Stimulated activated CD8-positive, alpha-beta memory T cell treated with anti-CD3 and anti-CD28 coated beads, Interleukin-7, amount 100 ng/mL, for 24 hours (primary cell): ENCODE results near the gene FLNB.
"Not testable (repeated sequence)": the region's sequence is repeated elsewhere in the genome, so short reads cannot be mapped to it uniquely, and the experiment has no call there.

Source experiments
- DNase-seq: peaks from one replicate; pipeline ENCODE4 v3.0.0-alpha.2; 2020; ENCODE audit warnings: low read depth

Gene FLNB

DNA sequence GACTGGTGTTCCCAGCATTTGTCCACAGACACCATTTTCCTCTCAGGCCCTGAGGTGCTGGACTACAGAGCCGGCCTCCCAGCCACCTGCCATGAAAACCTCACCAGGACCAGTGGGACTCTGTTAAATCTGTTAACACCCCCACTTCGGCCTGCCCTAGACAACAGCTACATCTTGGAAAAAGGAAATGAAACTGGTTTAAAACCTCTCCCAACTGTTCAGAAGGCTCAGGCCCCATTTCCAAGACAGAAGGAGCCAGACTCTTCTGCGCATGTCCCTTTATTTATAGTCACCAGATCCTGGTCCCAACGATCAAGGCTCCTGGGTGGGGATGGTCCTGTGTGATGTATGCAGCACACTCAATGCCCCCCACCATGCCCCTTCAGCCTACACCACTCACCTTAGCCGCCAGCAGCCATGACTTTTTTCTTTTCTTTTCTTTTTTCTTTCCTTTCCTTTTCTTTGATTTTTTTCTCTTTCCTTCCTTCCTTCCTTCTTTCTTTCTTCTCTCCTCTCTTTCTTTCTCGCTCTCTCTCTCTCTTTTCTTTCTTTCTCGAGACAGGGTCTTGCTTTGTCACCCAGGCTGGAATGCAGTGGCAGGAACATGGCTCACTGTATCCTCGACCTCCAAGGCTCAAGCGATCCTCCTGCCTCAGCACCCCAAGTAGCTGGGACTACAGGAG, 25.5 kb upstream of the FLNB start:
- DNase-seq: no peak

DNA sequence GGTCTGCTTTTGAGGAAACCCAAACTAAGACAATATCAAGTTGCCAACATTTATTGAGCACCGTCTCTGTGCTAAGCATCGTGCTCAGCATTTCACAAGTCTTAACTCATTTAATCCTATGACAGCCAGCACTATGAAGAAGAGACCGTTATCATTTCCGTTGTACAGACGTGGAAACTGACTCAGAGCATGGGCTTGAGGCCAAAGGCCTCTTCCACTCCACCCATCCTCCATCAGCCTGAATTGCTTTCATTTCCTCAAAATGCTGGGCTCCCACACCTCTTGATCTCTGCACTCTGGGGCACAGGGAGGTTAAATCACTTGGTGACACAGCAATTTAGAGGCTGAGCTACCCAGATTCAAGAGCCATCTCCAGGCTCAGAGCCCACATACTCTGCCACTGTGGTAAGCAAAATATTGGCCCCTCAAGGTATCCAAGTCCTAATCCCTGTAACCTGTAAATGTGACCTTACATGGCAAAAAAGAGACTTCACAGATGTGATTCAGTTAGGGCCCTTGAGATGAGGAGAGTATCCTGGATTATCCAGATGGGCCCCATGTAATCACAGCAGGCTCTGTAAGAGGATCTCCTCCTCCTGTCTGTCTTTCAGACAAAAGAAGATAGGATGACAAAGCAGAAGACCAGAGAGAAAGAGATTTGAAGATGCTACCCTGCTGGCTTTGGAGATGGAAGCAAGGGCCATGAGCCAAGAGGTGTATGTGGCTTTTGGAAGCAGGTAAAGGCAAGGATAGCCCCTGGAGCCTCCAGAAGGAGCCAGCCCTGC, 24.3 kb upstream of the FLNB start:
- no peak for DNase-seq

DNA sequence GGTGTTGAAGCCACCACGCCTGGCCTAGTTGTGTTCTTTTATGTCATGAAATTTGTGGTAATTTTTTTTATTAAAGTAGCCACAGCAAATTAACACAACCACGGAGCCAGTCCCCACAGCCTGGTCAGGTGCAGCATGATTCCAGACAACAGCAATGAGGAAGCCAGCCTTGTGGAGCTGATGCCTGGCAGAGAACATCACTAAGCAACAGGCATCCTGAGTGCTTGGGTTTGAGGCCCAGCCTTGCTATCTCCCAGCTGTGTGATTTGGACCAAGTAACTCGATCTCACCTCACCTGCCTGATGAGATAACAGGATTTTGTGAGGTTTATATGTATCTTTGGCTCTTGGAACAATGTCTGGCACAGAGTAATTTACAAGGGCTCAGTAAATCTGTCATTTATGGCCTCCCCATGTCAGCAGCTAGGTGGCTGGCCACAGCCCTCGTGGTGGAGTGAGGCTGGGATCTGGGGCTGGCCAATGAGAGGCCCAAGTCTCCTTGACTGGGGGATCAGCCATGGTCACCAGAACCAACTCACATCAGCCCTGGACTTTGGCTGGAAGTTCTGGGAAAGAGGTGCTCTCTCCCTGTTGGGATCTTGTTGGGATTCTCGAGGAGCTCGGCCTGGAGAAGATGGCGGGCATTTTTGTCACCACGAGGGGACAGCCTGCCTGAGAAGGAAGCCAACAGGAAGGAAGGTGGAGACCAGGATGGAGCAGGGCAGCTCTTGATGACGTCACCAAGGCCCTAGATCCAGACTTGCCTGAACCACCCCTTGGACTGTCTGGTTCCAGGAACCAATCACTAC, 22.8 kb upstream of the FLNB start:
- no peak for DNase-seq

DNA sequence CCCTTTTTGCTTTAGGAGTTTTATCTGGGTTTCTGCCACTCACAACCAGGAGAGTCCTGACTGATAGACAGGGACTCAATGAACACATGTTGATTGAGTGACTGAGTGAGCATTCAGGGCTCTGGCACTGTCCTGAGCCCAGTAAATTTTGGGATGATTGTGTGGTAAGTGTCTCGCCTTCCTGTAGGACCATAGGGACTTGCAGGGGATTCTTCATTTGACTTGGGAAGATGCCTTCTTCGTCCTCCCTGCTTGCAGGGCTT, 22.3 kb upstream of the FLNB start:
- DNase-seq: no peak

DNA sequence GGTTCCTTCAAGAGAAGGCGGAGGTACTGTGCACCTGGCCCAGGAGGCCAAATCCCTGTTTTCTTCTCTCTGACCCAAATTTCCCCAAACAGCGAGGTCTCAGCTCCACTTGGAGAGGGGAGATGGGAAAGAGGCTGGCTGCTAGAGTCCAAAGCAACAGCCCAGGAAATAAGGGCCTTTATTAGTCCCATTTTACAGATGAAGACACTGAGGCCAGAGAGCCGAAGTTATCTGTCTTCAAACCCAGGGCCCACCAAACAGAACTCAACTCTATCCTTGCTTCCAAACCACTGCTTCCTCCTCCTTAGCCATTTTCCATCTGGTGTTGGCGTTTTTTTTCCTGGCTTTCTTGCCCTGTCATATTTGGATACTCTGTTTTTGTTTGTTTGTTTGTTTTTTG, 22.0 kb upstream of the FLNB start:
- no peak for DNase-seq

DNA sequence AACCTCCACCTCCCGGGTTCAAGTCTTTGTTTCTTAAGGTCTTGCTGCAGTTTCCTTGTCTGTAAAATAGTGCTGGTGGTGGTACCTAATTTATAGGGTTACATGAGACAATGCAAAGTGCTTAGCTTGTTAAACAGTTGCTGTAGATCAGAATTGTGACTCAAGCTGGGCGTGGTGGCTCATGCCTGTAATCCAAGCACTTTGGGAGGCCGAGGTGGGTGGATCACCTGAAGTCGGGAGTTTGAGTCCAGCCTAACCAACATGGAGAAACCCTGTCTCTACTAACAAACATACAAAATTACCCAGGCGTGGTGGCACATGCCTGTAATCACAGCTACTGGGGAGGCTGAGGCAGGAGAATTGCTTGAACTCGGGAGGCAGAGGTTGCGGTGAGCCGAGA, 19.0 kb upstream of the FLNB start:
- not testable (repeated sequence) for DNase-seq

DNA sequence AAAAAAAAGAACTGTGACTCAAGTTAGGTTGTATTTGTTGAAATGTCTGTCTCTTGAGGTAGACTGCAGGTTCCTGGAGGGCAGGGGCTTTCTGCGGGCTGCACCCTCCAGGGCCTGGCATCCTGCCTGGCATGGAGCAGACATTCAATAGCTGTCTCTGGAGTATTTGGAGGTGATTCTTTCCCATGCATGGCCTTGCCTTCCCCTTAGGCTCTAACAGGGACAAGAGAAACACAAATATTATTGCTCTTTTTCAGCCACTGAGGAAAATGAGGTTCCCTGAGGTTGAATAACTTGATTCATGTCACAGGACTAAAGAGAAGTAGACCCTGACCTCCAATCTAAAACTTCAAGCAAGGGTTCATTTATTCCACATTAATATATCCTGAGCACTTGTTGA, 18.6 kb upstream of the FLNB start:
- no peak for DNase-seq

DNA sequence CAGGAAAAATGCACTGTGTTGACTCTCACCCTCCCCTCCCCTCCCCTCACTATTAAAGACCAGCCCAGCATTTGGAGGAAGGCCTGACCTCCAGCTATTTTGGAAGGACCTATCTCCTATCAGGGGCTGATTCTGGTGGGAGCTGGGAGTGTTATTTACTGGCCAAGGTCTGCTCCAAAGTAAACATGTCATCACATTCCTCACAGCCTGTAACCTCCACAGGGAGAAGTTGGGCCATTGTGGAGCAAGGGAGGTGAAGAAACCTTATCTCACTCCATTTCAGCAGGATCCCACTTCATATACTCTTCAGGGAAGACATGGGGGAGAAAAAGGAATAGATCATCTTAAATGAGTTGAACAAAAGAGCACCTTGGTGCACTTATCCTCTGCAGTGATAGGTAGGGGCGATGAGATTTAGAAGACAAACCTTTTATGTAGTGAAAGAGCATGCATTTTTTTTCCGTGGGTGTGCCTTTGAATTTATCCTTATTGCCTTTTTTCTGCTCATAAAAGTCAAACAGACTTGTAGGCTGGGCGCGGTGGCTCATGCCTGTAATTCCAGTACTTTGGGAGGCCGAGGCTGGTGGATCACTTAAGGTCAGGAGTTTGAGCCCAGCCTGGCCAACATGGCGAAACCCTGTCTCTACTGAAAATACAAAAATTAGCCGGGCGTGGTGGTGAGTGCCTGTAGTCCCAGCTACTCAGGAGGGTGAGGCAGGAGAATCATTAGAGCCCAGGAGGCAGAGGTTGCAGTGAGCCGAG, 15.6 kb upstream of the FLNB start:
- DNase-seq: no peak

DNA sequence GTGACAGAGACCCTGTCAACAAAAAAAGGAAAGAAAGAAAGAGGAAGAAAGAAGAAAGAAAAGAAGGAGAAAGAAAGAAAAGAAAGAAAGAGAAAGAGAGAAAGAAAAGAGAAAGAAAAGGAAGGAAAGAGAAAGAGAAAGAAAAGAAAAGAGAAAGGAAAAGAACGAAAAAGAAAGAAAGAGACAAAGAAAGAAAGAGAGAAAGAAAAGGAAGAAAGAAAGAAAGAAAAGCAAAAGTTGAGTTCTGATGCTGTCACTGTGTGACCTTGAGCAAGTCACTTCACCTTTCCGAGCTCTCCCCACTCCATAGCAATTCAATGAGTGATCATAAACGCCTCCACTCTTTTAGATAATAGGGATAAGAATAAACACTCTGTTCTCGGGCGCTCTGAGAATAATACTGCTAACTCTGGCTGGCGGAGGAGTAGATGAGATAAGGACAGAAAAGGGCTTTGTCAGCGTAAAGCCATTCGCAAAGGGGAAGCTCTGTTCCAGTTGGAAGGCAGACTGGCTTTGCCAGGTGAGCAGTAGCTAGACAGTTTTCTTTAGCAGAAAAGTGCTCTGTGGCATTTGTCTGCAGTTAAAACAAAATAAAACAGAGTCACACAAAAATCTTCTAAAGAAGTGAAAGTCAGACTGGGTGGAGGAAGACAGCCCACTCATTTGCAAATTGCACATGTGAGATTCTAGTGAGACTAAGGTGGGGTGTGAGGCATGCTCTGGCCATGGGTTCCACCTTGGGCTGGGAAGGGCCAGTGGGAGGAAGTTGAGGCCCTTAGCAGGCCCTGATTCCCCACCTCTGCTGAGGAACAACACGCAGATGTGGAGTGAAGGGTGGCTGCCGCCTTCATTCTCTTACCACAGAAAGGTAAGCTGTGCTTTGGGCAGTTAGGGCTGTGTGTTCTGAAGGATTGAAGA, 9.6 kb upstream of the FLNB start:
- no peak for DNase-seq

DNA sequence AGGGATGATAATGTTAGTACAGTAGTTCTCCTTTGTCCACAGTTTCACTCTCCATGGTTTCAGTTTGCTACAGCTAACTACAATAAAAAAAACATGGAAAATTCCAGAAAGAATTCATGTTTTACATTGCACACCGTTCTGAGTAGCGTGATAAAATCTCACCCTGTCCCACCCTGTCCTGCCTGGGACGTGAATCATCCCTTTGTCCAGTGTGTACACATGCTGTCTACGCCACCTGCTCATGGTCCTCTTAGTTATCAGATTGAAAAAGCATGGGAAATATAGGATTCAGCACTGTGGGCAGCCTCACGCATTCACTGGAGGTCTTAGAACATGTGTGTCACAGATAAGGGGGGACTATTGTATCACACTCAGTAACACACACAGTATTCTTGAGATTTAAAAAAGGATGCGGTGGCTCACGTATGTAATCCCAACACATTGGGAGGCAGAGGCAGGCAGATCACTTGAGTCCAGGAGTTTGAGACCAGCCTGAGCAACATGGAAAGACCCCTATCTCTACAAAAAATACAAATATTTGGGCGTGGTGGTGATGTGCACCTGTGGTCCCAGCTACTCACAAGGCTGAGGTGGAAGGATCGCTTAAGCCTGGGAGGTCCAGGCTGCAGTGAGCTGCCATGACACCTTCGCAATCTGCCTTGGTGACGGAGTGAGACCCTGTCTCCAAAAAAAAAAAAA, 8.7 kb upstream of the FLNB start:
- no peak for DNase-seq

DNA sequence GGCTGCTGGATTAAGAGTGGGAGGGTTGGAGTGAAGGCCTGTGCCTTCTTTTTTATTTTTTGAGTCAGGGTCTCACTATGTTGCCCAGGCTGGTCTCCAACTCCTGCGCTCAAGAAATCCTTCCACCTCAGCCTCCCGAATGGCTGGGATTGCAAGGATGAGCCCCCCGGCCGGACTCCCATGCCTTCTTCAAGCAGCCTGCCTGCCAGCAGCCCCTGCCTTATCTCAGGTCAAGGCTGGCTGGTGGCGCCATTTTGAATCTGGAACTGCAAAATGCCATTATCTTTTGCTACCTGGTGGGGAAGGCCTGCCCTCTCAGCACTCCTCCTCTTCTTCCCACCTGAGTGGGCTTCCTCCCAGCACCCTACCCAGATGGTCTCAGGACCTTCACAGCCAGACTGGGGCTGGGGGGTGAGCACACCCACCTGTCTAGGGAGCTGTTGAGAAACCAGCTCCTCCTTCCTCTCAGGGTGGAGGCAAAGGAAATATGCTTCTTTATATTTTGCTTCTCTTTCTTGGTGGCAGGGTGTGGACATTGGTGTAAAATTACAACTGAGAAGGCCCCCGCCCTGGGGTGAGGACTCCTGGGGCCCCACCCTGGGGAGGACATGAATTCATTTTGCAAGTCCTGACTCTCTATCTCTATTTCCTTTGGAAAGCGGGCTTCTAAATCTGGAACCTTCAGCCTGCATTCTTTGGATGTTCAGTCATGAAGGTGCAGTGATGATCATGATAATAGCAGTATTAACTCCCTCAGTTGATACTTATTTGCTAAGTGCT, 7.7 kb upstream of the FLNB start:
- DNase-seq: no peak

DNA sequence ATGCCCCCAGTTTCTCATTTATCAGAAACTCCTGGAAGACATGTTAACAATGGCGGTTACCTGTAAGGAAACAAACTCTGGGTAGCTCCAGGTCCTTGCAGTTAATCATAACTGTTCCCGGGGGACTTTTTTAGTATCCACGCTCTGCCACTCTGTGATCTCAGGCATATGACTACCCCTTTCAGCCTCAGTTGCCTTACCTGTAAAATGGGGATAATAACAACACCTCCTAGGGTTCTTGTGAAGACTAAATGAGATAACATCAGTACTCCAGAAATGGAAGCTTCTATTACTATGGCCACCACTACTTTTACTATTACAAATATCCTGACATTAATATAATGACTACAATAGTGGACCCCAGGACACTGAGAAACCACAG, 7.1 kb upstream of the FLNB start:
- DNase-seq: no peak

DNA sequence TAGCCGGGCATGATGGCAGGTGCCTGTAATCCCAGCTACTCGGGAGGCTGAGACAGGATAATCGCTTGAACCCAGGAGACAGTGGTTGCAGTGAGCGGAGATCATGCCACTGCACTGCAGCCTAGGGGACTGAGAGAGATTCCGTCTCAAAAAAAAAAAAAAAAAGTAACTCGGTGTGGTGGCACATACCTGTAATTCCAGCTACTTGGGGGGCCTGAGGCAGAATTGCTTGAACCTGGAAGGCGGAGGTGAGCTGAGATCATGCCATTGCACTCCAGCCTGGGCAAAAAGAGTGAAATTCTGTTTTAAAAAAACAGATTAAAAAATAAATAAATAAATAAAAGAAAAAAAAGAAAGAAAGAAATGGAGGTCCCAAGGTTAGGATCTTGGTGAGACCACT, 6.2 kb upstream of the FLNB start:
- DNase-seq: no peak

DNA sequence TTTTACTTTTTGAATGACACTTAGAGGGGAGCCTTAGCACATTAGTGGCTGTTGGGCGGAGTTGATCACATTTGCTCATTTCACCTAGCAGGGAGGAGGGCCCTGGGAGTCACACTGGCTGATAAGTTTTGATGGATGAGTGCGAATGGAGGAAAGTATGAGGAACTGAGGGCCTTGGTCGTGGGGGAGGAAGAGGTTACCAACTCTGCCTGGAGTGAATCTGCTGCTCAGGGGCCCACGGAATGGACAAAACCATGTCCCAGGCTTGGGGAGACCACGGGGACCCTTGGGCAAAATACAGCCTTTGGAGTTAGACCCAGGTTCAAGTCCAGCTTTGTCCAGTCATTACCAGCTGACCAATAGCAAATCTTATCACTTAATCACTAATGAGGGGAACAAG, 5.1 kb upstream of the FLNB start:
- DNase-seq: no peak

DNA sequence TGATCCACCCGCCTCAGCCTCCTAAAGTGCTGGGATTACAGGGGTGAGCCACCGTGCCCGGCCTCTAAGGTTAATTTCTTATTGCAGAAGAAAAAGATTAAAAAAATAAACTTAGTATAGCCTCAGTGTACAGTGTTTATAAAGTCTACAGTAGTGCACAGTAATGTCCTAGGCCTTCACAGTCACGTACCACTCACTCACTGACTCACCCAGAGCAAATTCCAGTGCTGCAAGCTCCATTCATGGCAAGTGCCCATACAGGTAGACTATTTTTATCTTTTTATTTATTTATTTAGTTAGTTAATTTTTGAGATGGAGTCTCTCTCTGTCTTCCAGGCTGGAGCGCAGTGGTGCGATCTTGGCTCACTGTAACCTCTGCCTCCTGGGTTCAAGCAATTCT, 3.2 kb upstream of the FLNB start:
- DNase-seq: no peak

DNA sequence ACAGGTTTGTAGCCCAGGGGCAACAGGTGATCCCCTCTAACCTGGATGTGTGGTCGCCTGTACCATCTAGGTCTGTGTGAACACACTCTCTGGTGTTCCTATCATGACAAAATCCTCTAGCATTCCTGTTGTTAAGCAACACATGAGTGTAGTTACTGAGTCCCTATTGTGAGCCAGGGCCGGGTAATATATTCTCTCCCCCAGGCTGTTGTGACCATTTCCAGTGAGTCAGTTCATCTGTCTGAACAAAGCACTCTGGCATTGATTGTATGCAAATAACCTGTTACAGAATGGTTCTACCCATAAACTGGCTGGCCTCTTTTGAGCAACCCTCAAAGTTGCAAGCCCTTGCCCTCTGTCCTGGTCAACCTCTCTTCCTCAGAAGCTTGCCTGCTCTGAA, 2.6 kb upstream of the FLNB start:
- no peak for DNase-seq

DNA sequence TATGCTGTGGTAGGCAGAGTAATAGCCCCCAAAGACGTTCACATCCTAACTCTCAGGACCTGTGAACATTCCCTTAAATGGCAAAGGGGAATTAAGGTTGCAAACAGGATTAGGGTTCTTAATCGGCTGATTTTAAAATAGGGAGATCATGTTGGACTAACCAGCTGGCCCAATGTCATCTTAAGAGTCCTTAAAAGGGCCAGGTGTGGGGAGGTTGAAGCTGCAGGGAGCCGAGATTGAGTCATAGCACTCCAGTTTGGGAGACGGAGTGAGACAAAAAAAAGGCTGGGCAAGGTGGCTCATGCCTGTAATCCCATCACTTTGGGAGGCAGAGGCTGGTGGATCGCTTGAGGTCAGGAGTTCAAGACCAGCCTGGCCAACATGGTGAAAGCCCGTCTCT, 1.6 kb upstream of the FLNB start:
- no peak for DNase-seq

DNA sequence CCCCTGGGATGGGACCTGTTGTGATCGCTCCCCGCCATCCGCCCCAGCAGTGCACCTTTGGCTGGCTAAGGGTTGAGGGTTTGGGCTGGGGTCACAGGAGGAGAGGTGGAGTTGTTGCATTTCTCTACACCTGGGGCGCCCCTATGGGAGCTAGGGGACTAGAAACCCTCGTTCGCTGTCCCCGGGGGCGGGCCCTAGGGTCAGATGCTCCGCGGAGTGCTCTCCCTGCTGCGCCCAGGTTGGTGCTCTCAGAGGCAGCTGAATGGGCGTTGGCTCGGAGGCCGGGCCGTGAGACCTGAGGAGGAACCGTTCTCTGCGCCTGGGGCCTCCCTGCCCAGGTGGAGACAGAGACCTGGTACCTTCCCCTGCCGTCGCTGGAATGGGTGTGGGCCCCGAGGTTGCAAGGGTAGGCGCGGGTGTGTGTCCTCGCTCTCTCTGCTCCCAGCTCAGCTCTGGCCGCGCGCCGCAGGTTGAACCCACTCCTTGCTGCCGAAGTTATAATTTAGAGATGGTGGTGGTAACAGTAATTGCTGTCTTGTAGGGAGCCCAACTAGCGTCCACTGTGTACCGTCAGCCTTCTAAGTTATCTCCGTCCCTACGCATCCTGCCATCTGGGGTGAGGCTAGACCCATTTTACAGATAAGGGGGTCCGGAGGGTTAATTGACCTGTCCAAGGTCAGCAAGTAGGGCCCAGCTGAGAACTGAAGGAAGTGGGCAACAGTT, 965 bp downstream of the FLNB start:
- no peak for DNase-seq

DNA sequence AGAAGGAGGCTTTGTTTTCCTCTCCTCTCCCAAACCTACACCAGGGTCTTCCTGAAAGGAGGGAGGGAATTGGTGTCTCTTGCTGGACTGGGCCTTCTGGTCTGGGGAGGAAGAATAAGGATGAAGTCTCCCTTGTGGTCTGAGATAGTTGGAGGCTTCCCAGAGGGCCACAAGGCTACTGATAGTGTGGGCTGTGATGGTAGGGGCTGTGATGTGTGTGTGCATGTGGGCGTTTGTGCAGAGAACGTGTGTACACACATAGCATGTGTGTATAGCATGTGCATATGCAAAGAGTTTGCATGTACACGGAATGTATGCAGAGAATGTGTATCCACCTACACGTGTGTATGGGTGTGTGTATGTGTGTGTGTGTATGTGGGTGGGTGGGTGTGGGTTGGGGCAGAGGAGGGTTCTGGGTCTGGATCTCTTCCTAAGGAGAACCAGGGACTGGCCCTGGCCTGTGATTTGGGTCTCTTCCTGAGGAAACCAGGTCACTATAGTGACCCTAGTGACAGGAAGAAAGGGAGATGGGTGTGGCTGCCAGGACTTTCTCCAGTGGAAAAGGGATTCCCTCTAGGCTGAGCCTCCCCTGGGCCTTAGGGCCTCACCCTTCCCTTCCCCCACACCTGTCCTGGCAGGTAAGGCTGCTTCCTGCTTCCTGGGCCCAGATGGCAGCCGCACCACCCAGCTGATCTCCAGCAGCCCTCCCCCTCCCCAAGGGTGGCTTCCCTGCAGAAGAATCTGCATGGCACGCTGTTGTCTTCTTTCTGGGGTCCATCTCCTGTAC, 1.7 kb downstream of the FLNB start:
- DNase-seq: no peak
